Thymus (tissue), 11 donors: Measurements from ENCODE around the gene ITGA4. TPM values are rescaled to one million over a fixed set of nuclear protein-coding genes. Genes with fewer than 3 reads are reported as not detected.

Source experiments
- DNase-seq, 9 donors: peaks; one replicate each; pipeline ENCODE4 v3.0.0-alpha.2; 2013; ENCODE audit warnings: low spot score in 9 of 9, low read depth in 6 of 9, missing footprints in 1 of 9
- H3K27ac ChIP-seq, 2 donors: one replicate each; pipeline ENCODE4 v1.5.1; 2013; ENCODE audit warnings: control low read depth in 1 of 2, low read depth in 1 of 2, low read length in 1 of 2, mild to moderate bottlenecking in 1 of 2, moderate library complexity in 1 of 2
- H3K27me3 ChIP-seq, 2 donors: one replicate each; pipeline ENCODE4 v1.5.1; 2013; ENCODE audit warnings: low read length in 1 of 2; ENCODE audit not compliant: control insufficient read depth in 2 of 2, insufficient read depth in 1 of 2
- H3K36me3 ChIP-seq, 2 donors: one replicate each; pipeline ENCODE4 v1.5.1; 2013; ENCODE audit warnings: low read length in 1 of 2, mild to moderate bottlenecking in 1 of 2, moderate library complexity in 1 of 2; ENCODE audit not compliant: control insufficient read depth in 2 of 2, insufficient read depth in 2 of 2
- H3K4me1 ChIP-seq, 2 donors: one replicate each; pipeline ENCODE4 v1.5.1; 2013; ENCODE audit warnings: low read length in 2 of 2; ENCODE audit not compliant: control insufficient read depth in 2 of 2, insufficient read depth in 2 of 2
- H3K4me3 ChIP-seq, 2 donors: one replicate each; pipeline ENCODE4 v1.5.1; 2013; ENCODE audit warnings: low read length in 2 of 2, control low read depth in 1 of 2, mild to moderate bottlenecking in 1 of 2
- H3K9me3 ChIP-seq, 2 donors: one replicate each; pipeline ENCODE4 v1.5.1; 2013; ENCODE audit warnings: low read length in 1 of 2, mild to moderate bottlenecking in 1 of 2; ENCODE audit not compliant: control insufficient read depth in 2 of 2, insufficient read depth in 1 of 2
- WGBS: extraction: QIAGEN DNeasy Blood & Tissue Kit; methylation state at CpG from one replicate; pipeline ENCODE4 v1.1.7; 2013; 5-methylcytosine and 5-hydroxymethylcytosine counted together
- polyA plus RNA-seq: library from polyadenylated mRNA; stranded (reverse); fragments of 200-250 nt; gene quantifications from one replicate; pipeline ENCODE4 v1.2.3, GENCODE V29; 2013
- total RNA-seq: library from RNA; stranded (reverse); fragments of 120-200 nt; gene quantifications from one replicate; pipeline ENCODE4 v1.2.4, GENCODE V29; 2013
- donor health status: healthy.

The ITGA4 gene
- total and polyA plus RNA-seq, 2 donors = 40.3 to 187 TPM

DNA sequence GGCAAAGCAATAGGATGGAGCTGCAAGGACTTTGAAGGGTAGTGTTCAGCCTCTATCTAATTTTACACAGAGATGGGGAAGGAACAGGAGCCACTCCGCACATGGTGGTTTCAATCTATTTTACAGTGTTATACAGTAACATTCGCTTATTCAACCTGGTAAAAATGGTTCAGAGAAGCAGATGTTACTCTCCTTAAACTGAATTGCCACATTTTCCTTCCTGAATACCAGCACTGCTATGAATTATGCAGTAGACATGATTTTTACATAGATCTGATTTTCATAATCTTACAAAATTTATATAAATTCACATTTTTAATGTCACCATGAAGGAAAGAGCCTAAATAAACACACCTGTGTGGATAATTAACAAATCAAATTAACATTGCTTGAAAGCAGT is 85.0 kb downstream of the ITGA4 start:
- Histone ChIP-seq H3K9me3 (no peaks in the 10 kb centered on the region), H3K4me1 (no peaks in the 10 kb centered on the region), H3K4me3 (no peak overlapping the region), H3K27me3 (no peaks in the 10 kb centered on the region), H3K27ac (no peak overlapping the region), H3K36me3 (peaks cover 15 to 41% of the 10 kb centered on the region in 2 donors)
- DNase-seq = no peak
- WGBS = 97% methylated on average over 2 of the region's 2 CpGs

DNA sequence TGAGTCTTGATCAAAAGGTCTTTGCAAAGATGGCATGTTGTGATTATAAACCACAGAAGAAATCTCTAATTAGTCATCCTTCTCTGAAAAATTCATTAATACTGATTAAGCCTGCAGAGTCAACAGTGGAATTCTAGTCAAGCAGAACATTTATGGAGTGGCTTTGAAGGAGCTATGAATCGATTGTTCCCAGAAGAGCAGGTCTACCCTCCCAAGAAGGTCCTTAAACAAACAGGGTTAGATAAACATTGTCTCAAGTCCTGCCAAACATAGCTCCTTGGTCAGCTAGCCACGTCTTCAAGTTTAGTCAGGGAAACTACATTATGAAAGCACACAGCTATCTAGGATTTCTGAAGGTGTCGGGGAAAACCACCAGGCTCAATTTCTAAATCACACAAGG is 88.9 kb downstream of the ITGA4 start:
- Histone ChIP-seq H3K9me3 (no peaks in the 10 kb centered on the region), H3K27me3 (no peaks in the 10 kb centered on the region), H3K4me3 (no peak overlapping the region), H3K27ac (no peak overlapping the region), H3K4me1 (no peaks in the 10 kb centered on the region), H3K36me3 (peaks cover 0 to 8% of the 10 kb centered on the region in 2 donors)
- DNase-seq = no peak
- WGBS = 93% methylated on average over 3 of the region's 3 CpGs

DNA sequence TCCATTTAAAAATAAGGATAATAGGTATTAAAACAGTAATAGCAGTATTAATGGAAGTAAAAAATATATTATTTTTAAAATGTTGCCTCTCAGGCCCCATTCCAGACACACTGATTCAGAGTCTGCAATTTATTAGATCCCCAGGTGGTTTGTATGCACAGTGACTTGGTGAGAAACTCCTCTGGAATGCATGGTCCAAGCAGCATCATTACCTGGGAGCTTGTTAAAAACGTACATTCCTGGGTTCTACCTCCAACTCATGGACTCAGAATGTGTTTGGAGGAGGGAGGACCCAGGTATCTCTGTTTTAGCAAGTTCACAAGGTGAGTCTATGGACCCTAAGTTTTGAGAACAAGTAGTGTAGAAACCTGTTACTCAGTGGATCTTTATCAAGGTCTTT is 95.6 kb downstream of the ITGA4 start:
- no peak overlapping the region for H3K27ac ChIP-seq
- H3K4me3 ChIP-seq = no peak overlapping the region
- H3K4me1 ChIP-seq = no peaks in the 10 kb centered on the region
- 94% methylated on average over 1 of the region's 1 CpG for WGBS
- H3K27me3 ChIP-seq = no peaks in the 10 kb centered on the region
- DNase-seq = no peak
- H3K9me3 ChIP-seq = no peaks in the 10 kb centered on the region
- H3K36me3 ChIP-seq = no peaks in the 10 kb centered on the region

DNA sequence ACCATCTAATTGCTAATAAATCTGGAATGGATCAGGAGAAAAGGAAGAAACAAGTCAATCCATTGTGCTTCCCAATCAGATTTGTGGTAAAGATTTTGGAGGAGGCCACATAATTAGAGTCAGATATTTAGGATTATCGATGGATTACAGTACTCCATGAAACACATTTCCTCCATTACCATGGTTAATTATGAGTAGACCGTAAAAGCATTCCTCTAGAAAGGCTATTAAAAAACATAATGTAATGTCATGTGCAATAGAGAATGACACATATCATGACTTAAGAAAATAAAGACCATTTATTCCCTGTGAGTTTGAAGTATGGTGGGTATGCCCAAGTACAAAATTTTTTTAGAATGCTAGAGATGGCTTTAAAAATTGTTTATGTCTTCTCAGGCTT is 96.1 kb downstream of the ITGA4 start:
- 99% methylated on average over 2 of the region's 2 CpGs for WGBS
- Histone ChIP-seq H3K4me1 (no peaks in the 10 kb centered on the region), H3K9me3 (no peaks in the 10 kb centered on the region), H3K27ac (no peak overlapping the region), H3K4me3 (no peak overlapping the region), H3K27me3 (no peaks in the 10 kb centered on the region), H3K36me3 (no peaks in the 10 kb centered on the region)
- DNase-seq = no peak

DNA sequence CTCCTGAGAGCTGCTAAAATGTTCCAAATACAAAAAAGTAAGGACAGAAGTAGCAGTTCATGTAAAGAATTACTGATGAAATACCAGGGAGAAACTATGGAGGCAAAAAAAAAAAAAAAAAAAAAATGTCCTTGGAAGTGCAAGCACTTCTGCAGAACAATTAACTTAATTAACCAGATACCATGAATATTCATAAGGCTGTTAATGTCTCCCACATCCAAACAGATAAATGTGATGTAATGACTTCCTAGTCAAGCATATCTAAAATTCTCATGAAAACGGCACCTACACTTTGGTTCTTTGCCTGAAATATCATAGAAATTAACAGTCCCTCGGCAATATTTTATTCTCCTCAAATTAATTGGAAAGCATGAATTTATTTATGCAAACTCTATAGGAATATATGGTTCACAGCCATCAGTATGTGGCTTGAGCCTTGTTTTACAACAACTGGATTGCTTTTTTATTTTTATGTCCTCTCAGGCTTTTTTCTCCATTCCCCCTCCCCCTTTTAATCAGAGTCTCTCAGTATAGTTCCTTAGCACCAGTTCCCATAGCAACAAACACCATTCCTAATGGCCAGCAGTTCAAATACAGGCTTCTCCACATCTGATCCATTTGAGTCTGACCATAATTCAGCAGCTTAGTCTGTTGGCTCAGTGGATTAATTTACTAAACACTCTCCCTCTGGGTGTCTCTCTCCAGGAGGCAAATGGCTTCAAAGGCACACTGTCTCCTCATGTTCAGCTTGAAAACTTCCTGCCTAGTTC is 97.1 kb downstream of the ITGA4 start:
- Histone ChIP-seq H3K27ac (no peak overlapping the region), H3K9me3 (no peaks in the 10 kb centered on the region), H3K4me1 (no peaks in the 10 kb centered on the region), H3K36me3 (no peaks in the 10 kb centered on the region), H3K27me3 (no peaks in the 10 kb centered on the region), H3K4me3 (no peak overlapping the region)
- DNase-seq = no peak
- 97% methylated on average over 2 of the region's 2 CpGs for WGBS

DNA sequence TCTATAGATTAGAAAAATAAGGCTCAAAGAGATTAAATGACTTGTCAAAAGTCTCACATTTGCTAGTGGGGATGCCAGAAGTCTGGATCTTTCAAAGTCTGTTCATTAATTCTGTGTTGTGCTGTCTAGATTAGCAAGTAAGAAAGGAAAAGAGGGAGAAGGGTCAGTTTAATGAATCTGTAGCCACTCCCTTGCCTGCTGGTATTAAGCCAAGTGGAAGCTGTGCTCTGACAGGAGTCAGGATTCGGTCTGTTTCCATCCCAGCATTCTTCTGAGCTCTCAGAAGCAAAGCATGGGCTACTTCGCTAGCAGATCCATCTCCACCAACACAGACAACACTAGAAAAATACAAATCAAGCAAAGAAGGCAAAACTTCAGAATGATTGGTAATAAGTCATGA is 101.2 kb downstream of the ITGA4 start:
- Histone ChIP-seq H3K4me1 (no peaks in the 10 kb centered on the region), H3K9me3 (no peaks in the 10 kb centered on the region), H3K4me3 (no peak overlapping the region), H3K27me3 (no peaks in the 10 kb centered on the region), H3K36me3 (no peaks in the 10 kb centered on the region), H3K27ac (no peak overlapping the region)
- DNase-seq = no peak
- WGBS = 95% methylated on average over 2 of the region's 2 CpGs

DNA sequence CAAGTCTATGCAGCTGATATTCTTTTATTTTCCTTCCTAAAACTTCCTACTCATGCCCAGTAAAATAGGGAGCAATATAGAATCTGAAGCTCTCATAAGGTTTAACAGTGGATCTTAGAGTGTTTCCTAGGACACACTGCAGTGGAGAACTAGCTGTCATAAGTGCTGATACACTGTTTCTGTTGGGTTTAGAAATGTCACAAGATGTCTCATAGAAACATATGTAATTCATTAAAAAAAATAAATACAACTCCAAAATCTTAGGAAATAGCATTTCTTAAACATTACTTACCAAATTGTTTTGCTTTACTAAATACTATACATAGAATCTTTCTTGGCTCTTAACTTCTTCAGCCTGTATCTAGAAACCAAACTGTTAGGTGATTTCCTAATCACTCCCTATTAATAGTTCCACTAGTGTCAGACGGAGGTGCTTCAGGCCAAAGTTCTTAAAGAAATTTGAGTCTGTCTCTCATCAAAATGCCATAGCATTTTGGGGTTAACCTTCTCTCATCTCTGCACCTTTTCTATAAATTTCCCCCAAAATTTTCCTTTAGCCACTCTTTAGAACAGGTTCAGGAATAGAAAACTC is 106.0 kb downstream of the ITGA4 start:
- whole genome bisulfite sequencing = 97% methylated on average over 1 of the region's 1 CpG
- H3K36me3 ChIP-seq = no peaks in the 10 kb centered on the region
- H3K27ac ChIP-seq = no peak overlapping the region
- H3K4me1 ChIP-seq = no peaks in the 10 kb centered on the region
- H3K4me3 ChIP-seq = no peak overlapping the region
- H3K9me3 ChIP-seq = no peaks in the 10 kb centered on the region
- no peak for DNase-seq
- no peaks in the 10 kb centered on the region for H3K27me3 ChIP-seq

DNA sequence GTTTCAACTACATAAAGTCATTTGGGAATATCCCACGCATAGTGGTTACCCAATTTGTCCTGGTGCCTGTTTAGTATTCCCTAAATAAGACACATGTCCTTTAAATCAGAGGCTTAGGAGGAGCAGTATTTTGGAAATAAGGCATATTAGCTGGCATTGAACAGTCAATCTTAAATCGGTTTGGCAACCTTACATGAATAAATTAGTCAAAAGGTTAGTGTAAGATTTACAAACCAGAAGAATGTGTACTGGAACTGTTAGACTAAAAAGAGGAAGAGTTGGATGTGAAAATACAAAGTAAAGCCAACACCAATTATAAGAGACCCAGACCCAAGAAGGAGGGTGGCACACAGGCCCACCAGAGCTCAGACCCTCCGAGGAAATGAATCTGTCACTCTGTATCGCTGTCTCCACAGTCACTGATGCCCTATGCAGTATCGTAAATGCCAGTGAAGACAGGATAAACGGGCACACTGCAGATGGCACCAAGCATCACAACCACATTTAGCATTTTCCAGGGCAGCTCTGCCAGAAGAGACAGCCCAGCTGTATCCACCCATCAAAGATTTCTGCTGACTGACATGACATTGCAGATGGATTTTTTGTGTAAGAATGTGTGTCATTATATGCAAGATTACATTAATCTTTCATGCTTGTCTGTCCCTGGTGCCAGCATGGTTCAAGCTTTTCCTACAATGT is 109.3 kb downstream of the ITGA4 start:
- no peak overlapping the region for H3K4me3 ChIP-seq
- no peaks in the 10 kb centered on the region for H3K9me3 ChIP-seq
- no peak for DNase-seq
- 95% methylated on average over 6 of the region's 6 CpGs for WGBS
- no peak overlapping the region for H3K27ac ChIP-seq
- H3K36me3 ChIP-seq = no peaks in the 10 kb centered on the region
- H3K4me1 ChIP-seq = no peaks in the 10 kb centered on the region
- no peaks in the 10 kb centered on the region for H3K27me3 ChIP-seq

DNA sequence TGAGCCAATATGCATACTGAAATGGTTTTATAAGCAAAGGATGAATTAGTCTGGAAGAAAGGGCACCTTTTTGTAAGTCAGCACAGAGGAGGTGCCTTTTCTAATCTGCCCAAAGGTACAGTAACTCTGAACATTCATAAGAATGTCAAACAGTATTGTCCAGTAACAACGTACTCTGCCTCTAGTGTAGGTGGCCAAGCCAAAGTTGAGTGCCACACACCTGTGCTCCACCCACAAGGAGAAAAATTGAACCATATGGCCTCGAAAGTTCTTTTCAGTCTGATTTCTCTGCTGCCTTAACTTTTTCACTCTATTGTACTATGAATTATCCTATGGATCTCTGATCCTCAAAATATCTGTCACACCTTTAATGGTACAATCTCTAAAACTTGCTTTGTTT is 112.9 kb downstream of the ITGA4 start:
- no peak for DNase-seq
- Histone ChIP-seq H3K4me3 (no peak overlapping the region), H3K4me1 (no peaks in the 10 kb centered on the region), H3K27ac (no peak overlapping the region), H3K36me3 (no peaks in the 10 kb centered on the region), H3K27me3 (no peaks in the 10 kb centered on the region), H3K9me3 (no peaks in the 10 kb centered on the region)
- 95% methylated on average over 2 of the region's 2 CpGs for WGBS
